ENCODE results near the gene PRKCA. TPM values are rescaled to one million over a fixed set of nuclear protein-coding genes. Genes with fewer than 3 reads are reported as not detected.

PRKCA gene
- total and polyA plus RNA-seq, 4 donors: 3.0 to 14.1 (median 5.4) TPM

GRCh38 chr17:66255527-66255971 lies 46.9 kb upstream of the PRKCA start (continued):
- TF ChIP-seq ZBTB33 (IDR thresholded peaks at IDR 0.05) (no peak), REST (IDR thresholded peaks at IDR 0.05) (no peak)

- no peak overlapping the region for H3K4me3 ChIP-seq (ENCODE audit: low read depth in 1 of 3, low read length in 3 of 3)
- no peak overlapping the region for H3K27ac ChIP-seq (ENCODE audit: low read depth in 1 of 2, low read length in 2 of 2)
- DNase-seq (ENCODE audit: low spot score): no peak
- WGBS: 94% methylated on average over 6 of the region's 6 CpGs
- peaks cover 0 to under 1% (median 0%) of the 10 kb centered on the region in 4 donors for H3K4me1 ChIP-seq (ENCODE audit: control insufficient read depth in 4 of 4, insufficient read depth in 4 of 4, low read length in 3 of 4)
- no peaks in the 10 kb centered on the region for H3K27me3 ChIP-seq (ENCODE audit: control insufficient read depth in 4 of 4, insufficient read depth in 4 of 4, low read length in 3 of 4)
- no peaks in the 10 kb centered on the region for H3K9me3 ChIP-seq (ENCODE audit: control insufficient read depth in 4 of 4, low read length in 3 of 4)
- no peak for TF ChIP-seq FOXA2 (IDR thresholded peaks at IDR 0.05)
- TF ChIP-seq GABPA (IDR thresholded peaks at IDR 0.05 in 1 of 2, conservative IDR thresholded peaks at IDR 0.05 in 1 of 2): no peak
- TF ChIP-seq ZBTB33 (IDR thresholded peaks at IDR 0.05): no peak
- no peak for TF ChIP-seq JUND (IDR thresholded peaks at IDR 0.05)
- TF ChIP-seq YY1 (IDR thresholded peaks at IDR 0.05): no peak
- TF ChIP-seq TAF1 (conservative IDR thresholded peaks at IDR 0.05): no peak
- no peak for TF ChIP-seq REST (IDR thresholded peaks at IDR 0.05)
- no peak for TF ChIP-seq CTCF (IDR thresholded peaks at IDR 0.05; ENCODE audit: low read depth, low read length, missing input control)
- H3K9ac ChIP-seq (ENCODE audit: low read depth in 1 of 2, low read length in 2 of 2): no peak overlapping the region
- H3K36me3 ChIP-seq (ENCODE audit: control insufficient read depth in 4 of 4, insufficient read depth in 3 of 4, low read depth in 1 of 4, low read length in 3 of 4): no peaks in the 10 kb centered on the region
Observed at GRCh38 chr17:66260275-66260674, 42.1 kb upstream of the PRKCA start.

All from liver (tissue), 9 donors.